DMS53 (cell line): Measurements from ENCODE around the gene POLA2.
"Not testable (repeated sequence)": the region's sequence is repeated elsewhere in the genome, so short reads cannot be mapped to it uniquely, and the experiment has no call there.

Source experiments
- DNase-seq: peaks from one replicate; lab custom pipeline; 2025; lab: John Stamatoyannopoulos, UW

Gene POLA2

DNA sequence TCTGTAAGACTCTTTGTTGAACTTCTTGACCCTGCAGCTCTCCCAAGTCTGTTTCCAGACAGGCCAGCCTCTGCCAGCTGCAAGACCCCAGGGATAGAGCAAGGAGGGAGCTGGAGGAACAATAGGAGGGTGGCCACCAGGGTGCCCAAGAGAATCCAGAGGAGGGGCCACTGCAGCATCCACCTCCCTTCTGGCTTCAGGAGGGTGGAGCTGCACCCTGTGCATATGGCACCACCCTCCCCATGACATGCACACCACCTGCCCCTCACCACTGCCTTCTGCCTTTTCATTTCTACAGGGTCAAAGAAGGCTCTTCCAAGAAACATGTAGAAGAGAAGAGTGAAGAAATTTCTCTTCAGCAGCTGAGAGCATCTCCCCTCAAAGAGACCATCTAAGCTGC lies 20.1 kb upstream of the POLA2 start:
- no peak for DNase-seq

DNA sequence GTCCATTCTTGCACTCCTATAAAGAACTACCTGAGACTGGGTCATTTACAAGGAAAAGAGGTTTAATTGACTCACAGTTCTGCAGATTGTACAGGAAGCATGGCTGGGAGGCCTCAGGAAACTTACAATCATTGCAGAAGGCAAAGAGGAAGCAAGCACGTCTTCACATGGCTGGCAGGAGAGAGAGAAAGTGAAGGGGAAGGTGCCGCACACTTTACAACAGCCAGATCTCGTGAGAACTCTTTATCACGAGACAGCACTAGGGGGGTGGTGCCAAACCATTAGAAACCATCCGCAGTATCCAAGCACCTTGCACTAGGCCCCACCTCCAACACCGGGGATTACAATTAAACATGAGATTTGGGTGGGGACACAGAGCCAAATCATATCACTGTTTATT lies 19.4 kb upstream of the POLA2 start:
- peak; percentile 69 for DNase-seq

DNA sequence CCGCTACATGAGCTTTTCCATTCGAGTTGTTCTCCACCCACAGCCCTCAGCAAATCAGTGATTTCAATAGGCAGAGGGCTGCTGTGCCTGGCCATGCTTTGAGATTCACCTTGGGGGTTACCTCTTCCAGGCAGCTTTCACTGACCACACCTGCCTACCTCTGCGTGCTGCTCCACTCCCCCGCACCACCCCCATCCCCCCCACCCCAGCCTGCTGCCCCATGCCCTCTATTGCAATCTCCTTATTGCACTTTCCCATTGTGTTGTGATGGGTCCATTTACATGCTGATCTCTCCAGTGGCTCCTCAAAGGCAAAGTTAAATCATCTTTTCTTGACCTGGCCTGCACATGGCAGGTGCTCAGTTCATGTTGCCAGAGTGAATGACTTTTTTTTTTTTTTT lies 18.0 kb upstream of the POLA2 start:
- DNase-seq = no peak

DNA sequence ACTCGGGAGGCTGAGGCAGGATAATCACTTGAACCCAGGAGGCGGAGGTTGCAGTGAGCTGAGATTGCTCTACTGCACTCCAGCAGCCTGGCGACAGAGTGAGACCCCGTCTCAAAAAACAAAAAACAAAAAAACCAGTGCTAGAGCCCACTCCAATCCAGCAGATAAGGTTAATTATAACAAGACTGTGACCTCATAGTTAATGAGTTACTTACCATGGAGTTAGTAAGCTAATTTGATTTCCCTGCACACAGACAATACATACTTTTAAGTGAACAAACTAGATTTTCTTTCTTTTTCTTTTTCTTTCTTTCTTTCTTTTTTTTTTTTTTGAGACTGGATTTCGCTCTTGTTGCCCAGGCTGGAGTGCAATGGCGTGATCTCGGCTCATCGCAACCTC lies 16.7 kb upstream of the POLA2 start:
- not testable (repeated sequence) for DNase-seq

DNA sequence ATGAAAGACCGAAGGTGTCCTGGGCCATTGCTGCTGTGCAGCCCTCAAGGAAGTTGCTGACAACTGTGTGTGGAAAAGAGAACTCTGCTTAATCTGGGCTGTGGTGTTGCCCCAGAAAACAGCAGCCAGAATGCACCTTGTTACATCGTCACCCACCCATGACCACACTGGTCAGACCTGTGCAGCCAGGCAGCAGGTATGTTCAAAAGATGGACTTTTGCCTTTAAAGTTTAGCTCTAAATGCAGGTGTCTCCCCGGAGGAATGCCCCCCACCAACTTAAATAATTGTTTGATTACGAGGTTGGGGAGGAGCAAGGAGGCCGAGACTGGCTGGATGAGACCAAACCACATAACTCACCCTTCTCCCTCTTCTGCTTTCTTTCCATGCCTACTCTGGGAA lies 15.3 kb upstream of the POLA2 start:
- peak; percentile 44 for DNase-seq

DNA sequence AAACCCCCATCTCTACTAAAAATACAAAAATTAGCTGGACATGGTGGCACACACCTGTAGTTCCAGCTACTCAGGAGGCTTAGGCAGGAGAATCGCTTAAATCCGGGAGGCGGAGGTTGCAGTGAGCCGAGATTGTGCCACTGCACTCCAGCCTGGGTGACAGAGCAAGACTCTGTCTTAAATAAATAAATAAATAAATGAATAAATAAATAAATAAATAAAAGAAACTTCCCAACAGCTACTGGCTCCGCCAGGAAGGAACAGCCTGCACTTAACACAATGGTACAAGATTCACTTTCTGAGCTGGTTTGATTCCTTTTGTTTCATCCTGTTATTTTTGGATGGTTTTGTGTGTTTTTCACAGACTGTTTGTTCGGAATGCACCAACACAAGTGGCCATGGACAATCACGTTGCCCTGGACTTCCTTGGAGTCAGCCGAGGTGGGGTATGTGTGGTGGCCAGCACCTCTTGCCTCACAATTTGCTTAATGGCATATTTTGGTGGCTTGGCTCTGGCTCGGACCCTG lies 13.5 kb upstream of the POLA2 start:
- not testable (repeated sequence) for DNase-seq

DNA sequence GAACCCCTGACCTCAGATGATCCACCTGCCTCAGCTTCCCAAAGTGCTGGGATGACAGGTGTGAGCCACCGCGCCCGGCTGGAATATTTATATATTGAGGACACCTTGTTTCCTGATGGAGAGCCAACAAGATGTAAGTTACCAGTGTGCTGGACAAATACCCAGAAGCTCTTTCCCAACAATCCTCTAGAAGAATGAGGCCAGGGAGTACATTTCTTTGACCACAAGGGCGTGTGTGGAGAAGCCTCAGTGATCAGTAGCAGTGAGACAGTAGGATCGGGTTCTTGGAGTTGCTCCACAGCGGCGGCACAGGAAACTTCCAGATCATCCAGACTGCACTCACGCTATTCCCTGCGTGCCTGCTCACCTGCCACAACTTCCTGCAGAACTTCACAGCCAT lies 10.3 kb upstream of the POLA2 start:
- no peak for DNase-seq

DNA sequence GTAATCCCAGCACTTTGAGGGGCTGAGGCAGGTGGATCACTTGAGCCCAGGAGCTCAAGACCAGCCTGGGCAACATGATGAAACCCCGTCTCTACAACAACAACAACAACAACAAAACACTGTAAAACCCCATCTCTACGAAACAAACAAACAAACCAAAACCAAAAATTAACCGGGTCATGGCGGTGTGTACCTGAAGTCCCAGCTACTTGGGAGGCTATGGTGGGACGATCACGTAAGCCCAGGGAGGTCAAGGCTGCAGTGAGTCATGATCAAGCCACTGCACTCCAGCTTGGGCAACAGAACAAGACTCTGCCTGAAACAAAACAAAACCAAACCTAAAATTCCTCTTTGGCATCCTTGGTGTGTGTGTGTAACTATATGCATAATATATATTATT lies 7.0 kb upstream of the POLA2 start:
- DNase-seq = no peak

DNA sequence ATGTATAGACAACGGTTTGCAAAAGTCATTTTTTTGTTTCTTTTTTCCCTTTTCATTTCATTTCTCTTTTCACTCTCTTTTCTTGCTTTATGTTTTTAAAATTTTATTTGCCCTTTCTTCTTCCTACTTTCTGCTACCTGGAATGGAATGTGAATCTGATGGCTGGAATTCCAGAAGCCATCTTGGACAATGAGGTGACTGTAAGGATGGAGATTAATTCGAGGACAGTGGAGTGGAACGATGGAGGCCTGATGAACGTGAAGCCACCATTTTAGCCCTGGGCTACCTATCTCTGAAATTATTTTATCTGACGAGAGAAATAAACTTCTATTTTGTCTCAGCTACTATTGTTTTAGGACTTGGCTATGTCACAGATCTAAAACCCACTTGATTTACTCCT lies 2.8 kb upstream of the POLA2 start:
- no peak for DNase-seq

DNA sequence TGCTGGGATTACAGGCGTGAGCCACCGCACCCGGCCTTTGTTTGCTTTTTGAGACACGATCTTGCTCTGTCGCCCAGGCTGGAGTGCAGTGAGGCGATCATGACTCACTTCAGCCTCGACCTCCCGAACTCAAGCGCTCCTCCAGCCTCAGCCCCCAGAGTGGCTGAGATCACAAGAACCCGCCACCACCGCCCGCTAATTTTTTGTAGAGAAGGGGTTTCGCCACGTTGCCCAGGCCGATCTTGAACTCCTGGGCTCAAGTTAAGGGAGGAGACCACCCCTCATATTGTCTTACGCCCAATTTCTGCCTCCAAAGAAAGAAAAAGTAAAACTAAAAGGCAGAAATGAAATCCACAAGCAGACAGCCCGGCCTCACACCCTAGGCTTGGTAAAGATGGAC lies 1.5 kb upstream of the POLA2 start:
- no peak for DNase-seq

DNA sequence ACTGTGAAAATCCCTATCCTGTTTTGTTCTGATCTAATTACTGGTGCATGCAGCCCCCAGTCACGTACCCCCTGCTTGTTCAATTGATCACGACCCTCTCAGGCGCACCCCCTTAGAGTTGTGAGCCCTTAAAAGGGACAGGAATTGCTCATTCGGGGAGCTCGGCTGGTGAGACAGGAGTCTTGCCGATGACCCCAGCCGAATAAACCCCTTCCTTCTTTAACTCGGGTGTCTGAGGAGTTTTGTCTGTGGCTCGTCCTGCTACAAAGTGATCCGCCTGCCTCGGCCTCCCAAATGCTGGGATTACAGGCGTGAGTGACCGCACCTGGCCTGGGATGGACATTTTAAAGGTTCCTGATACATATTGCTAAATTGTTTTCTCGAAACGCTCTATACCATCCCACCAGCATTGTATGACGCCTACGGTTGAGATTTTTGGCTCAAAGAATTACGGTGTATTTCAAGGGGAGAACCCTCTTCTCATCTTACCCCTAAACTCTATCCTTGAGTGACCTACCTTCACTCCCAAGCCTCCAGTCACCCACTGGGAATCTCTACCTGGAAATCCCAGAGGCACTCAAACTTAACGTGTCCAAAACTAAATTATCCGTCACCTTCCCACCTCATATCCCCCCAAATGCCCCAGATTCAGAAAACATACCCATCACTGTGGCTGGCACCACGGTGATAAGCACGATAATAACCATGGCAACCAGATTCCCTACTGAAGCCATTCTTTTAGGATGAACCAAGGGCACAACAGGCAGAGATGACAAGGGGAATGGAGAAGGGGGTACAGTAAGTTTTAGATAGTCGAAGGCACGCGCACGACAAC lies 789 bp upstream of the POLA2 start:
- no peak for DNase-seq

DNA sequence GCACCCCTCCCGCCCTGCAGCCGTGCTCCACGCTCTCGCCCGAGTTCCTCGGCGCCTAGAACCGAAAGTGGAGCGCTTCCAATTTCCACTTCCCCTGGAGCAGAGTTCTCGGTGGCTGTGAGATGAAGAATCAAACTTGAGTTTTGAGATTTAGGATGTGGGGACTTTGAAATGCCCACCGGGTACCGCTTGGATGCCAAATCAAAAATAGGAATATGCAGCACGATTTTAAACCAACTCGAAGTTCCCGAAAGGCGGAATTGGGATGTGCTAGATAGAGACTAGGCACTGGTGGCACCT lies 569 bp downstream of the POLA2 start:
- DNase-seq = no peak

DNA sequence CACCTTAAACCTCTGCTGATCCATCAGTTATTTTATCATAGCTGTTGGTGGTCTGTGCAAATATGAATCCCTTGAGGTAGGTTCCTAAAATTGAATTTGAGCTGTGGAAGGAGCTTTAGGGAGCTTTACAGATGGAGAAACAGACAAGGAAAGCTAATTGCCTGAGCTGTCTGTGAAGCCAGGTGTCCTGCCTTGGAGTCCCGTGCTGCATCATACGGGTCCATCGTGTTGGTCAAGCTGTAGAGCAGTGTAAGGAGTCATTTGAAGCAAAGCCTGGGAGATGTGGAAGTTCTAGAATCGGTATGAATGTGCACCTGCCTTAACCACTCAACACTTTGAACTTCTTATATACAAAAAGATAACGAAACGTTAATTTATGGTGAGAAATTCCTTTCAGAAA lies 1.0 kb downstream of the POLA2 start:
- DNase-seq = peak; percentile 45

DNA sequence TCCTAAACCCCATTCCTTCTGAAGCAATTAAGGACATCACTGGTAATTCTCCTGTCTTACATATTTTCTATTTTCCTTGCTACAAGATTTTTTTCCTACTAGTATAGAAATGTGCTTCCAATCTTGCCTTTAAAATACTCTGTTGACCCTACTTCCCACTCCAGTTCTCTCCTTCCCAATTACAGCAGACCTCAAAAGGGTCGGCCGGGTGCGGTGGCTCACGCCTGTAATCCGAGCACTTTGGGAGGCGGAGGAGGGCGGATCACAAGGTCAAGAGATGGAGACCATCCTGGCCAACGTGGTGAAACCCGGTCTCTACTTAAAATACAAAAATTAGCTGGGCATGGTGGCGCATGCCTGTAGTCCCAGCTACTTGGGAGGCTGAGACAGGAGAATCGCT lies 3.0 kb downstream of the POLA2 start:
- DNase-seq = not testable (repeated sequence)

DNA sequence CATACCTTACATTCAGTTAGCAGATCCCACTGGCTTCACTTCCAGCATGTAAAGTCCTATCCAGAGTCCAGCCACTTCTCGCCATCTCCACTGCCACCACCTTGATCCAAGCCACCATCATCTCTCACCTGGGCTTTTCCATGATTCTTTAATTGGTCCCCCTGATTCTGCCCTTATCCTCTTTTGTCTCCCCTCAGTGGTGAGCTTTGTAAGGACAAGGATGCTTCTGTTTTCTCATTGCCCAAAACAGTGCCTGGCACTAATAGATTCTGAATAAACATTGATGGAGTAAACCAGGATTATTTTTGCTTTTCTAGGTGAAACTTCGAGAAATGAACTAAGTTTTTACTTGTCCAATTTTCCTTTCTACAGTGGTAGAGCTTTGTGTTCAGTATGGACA lies 4.4 kb downstream of the POLA2 start:
- DNase-seq = no peak

DNA sequence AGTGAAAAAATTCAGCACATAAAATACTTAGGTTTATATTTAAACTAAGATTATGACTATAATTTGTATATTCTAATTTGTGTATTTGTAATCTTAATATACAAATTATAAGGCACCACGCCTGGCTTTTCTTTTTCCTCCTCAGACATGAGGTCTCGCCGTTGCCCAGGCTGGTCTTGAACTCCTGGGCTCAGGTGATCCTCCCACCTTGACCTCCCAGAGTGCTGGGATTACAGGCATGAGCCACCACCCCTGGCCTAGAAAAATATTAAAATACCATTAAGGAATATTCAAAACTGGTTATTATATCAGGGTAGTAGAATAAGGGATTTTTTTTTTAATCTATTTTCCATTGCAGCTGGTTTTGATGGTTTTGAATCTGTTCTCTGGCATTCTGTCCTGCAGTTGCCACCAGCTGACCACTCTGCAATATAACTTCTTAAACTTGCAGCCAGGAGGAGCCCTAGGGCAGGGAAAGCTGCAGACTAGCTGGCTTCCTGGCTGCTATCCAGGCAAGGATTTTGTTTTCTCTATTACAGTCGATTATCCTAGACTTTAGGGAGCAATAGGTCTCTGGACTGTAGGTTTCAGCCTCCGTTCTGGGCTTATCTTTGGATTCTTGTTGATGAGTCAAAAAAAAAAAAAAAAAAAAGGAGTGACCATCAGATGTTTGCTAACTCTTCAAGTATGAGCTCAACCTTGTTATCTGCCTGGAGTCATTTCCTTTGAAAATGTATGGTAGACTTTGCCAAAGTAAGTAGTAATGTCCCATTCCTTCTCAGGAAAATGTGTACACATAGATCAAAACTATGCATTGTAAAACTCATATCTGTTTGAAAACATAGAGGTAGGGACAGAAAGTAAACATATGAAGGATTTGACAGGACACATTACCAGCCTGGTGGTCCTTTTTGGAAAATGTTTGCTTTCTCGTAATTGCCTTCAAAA lies 13.2 kb downstream of the POLA2 start:
- peak; percentile 86 for DNase-seq

DNA sequence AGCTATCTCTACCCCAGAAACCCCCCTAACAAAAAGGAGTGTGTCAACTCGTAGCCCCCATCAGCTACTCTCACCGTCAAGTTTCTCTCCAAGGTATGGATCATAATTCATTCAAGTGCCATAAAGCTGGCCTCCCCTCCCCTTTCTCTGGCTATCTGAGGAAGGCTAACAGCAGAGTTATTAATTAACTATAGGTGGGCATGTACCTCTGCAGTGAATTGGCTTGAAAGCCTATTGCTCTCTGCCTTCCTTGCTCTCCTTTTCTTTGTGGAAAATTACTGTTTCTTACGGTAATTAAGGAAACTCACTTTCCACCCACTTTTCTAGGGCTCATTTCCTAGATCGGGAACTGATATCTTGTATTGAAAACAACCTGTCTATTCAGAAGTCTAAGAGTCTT lies 14.1 kb downstream of the POLA2 start:
- no peak for DNase-seq

DNA sequence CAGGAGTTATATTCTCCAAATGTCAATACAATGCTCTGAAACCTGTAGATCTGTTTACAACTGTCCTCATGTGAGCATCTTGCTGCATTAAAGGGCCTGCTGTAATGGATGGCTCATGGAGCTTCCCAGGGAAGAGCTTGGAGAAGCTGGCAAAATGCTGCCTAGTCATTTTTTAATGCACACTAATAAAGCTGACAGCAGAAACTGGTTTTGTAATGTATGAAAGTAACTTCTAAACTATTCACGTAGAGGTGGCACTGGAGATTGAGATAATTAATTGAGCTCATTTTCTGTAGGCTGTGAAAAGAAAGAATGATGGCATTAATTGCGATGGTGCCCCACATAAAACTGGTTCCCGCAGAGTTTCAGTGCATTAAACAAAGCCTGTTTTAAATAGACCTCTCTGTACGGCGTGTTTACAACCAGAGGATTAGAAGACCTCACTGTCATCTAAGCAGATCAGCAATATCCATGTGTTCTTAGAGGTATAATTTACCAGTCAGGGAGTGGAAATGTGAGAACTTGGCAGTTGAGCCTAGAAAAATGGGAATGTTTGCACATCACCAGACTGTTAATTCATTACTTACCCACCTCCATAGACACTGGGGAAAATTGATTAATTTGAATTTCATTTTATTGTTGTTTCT lies 16.0 kb downstream of the POLA2 start:
- no peak for DNase-seq

DNA sequence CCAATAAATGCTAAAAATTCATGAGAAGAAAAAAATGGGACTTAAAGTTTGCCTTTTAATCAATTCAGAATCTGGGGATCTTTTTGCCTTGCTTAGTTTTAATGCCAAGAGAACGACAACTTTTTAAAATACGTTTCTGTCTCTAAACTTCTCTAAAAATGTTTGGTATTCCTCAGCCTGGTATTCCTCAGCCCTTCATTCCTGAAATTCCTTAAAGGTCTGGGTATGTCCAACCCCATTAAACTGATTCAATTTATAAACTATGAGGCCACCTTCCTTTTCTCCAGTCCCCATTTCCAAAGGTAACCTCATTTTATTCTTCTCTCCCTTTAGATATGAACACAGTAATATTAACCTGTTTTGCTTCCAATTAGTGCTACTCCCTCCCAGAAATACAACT lies 16.6 kb downstream of the POLA2 start:
- DNase-seq = no peak

DNA sequence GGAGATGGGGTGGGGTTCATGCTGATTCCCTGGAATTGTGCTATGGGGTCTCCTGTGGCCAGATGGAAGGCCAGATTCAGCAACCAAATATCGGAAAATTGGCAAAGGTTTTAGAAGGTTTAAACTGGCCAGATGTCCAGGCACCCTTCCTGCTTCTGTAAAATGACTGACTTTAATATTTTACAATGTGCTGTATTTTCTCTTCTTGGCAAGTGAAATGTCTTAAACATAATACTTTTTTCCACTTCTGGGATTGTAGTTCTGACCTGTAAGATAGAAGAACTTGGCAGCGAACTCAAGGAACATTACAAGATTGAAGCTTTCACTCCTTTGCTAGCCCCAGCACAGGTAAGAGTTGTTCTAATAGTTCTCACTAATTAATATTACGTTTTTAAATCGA lies 17.5 kb downstream of the POLA2 start:
- DNase-seq = no peak

DNA sequence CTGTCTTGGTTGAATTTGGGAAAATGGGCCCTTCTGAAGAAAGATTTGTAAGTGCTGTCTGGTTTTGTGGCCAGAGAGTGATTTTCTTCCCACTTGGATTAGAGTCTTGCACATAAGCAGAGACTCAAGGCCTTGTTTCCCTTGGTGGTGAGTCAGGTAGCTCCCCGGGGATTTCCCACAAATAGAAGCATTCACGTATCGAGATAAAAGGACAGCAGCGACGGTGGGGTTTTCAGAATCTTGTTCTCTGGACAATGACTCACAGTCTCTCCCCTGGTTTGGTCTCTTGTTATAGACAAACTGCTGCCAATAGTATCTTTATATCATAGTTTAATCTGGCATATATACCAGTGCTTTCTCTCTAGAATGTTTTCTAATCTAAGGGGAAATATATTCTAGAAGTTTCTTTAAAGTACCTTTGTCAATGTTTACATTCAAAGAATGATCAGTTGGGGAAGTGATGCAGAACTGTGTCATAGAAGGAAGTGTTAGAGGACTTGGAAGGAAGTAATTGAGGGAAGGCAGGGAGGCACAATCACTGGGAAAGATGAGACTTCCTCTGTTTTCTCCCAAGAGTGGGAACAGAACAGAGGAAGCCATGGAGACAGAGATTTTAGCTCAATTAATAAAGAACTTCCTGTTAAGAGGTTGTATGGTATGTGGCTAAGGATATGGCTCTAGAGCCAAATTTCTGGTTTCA lies 18.1 kb downstream of the POLA2 start:
- DNase-seq = peak; percentile 37

DNA sequence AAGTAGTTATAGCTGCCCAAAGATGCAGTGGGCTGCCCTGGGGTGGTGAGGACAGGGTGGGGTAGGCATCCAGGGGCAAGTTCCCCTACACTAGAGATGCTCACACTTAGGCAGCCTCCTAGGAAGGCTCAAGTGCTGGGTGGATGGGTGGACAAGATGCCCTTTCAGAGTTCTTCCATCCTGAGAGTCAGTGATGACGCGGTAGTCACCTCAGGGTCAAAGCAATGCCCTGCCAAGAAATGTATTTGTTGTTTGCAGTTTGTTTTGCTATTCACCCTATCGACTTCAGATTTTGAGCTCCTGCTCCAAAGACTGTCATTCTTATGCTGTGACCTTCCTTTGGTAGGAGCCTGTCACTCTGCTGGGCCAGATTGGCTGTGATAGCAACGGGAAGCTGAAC lies 18.9 kb downstream of the POLA2 start:
- no peak for DNase-seq
